Measurements from ENCODE around the gene USF3.
A peak's percentile ranks its signal among the peaks of the same experiment; 100 is the strongest.

Gene USF3

GRCh38 chr3:113698213-113698742 lies 1.8 kb upstream of the USF3 start:
- no peak for DNase-seq (ENCODE audit: low read depth, low spot score)

GRCh38 chr3:113697500-113698090 lies 1.2 kb upstream of the USF3 start:
- no peak for DNase-seq (ENCODE audit: low read depth, low spot score)

DNA sequence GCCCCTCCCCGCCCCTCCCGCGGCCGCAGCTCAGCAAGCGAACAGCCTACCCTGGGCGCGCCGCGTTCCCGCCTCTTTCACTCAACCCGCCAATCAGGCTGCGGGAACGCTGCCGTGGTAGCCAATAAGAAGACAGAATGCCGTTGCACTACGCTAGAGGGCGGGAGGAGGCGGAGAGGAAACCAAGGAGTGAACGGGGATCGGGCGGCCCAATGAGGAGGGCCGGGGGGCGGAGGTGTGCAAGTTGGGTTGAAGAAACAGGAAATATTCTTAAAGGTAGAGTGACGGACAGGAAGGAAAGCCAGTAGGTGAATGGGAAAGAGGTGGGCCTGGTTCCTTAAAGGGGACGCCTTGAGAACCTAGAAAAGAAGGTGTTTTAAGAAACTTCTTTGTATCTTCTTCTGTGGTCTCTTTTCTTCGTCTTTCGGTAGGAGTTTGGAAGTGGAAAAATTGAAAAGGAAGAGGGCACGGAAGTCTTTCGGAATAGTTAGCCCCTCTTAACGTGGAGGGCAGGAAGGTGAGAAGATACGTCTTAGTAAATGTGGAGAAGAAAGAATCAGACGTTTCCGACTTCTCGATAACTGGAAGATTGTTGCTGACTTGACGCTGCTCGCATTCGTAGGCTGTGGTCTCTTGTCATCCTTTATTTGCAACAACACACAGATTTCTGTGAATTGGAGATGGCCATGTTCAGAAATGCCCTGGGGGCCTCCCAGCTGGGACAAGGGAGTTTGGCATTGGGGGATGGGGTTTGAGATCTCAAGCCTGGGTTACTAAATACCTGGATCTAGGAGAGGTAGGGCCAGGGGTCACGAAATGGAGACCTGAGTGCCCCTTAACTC lies 437 bp upstream of the USF3 start:
- DNase-seq (ENCODE audit: low read depth, low spot score) = peak; percentile 99

DNA sequence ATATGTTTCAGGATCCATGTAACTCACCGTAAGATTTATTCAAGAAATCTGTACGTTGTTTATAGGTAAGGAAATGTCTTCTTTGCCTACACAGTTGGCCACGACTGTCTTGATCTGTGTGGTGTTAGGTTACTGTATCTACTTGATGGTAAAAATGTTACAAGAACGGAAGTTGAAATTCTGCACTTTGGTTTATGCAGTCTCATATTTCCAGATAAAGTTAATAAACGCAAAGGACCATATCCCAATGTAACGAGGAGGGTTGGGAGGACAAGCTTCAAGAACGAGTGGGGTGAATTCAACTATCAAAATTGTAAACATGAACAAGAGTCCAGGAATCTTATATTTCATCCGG lies 1.0 kb downstream of the USF3 start:
- DNase-seq (ENCODE audit: low read depth, low spot score) = no peak

DNA sequence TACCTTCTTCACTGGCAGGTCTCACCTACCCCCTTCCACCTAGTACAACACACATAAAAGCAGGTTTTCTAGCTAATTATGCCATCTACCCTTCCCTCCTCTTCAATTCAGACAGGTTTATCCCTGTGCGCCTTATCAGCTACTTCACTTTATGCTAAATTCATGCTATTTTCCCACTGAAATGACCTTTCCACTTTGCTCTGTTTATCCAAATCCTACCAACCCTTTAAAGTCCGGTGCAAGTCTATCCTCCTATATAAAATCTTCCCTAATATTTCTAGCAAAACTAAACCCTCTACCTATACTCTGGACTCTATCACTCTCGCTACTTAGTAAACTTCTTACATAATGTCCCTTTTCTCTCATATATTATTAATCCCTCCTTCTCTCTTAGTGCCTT lies 6.0 kb downstream of the USF3 start:
- no peak for DNase-seq (ENCODE audit: low read depth, low spot score)

- DNase-seq (ENCODE audit: low read depth, low spot score) = no peak
Measured at GRCh38 chr3:113685956-113686721, 10.3 kb downstream of the USF3 start.

DNA sequence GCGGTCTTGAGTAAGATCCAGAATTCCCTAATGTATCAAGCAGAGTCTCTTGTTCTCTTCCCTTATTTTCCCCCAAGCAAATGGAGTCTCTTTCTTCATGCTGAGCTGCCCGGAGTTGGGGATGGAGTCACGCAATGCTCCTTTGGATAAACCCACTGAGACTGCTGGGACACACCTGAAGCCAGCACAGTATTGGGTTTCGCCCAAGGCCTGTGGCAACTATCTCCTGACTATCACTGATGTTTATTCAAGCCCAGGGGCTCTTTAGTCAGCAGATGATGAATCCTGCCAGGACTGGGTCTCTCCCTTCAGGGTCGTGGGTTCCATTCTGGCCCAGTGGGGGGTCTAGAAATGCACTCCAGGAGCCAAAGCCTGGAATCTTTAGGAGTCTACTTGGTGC lies 11.3 kb downstream of the USF3 start:
- DNase-seq (ENCODE audit: low read depth, low spot score) = no peak

DNA sequence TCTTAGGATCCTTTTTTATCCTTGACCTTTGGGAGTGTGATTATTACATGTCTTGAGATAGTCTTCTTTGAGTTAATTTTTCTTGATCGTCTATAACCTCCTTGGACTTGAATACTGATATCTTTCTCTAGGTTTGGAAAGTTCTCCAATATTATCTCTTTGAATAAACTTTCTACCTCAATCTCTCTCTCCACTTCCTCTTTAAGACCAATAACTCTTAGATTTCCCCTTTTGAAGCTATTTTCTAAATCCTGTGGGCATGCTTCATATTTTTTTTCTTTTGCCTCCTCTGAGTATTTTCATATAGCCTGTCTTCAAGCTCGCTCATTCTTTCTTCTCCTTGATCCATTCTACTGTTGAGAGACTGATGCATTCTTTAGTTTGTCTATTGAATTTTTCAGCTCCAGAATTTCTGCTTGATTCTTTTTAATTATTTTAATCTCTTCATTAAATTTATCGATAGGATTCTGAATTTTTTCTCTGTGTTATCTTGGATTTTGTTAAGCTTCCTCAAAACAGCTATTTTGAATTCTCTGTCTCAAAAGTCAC lies 12.1 kb downstream of the USF3 start:
- DNase-seq (ENCODE audit: low read depth, low spot score) = no peak

DNA sequence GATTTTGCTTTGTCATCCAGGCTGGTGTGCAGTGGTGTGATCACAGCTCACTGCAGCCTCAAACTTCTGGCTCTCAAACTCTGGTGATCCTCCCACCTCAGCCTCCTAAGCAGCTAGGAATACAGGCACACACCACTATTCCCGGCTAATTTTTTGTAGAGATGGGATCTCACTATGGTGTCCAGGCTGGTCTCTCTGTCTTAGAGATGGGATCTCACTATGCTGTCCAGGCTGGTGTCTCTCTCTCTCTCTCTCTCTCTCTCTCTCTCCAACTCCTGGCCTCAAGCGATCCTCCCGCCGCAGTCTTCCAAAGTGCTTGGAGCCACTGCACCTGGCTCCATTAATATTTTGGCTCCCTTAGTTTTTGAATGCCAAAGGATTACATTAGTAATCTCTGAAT lies 17.7 kb downstream of the USF3 start:
- DNase-seq (ENCODE audit: low read depth, low spot score) = no peak

DNA sequence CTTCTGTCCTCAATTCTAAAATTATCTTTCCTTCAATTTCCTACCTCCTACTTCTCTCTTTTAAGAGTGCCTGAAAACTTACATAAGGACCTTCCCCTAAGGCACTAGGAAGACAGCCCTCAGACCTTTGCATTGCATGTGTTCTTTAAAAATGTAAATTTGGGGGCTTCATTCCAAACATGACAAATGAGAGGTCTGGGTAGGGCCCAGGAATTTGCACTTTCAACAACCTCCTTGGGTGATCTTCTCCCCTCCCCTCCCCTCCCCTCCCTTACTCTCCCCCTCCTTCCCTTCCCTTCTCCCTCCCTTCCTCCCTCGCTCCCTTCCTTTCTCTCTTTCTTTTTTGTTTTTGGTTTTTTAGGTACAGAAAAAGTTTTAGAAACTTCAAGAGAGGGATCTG lies 18.7 kb downstream of the USF3 start:
- DNase-seq (ENCODE audit: low read depth, low spot score) = no peak

GRCh38 chr3:113676261-113676660 lies 20.2 kb downstream of the USF3 start:
- DNase-seq (ENCODE audit: low read depth, low spot score) = no peak

GRCh38 chr3:113673593-113673992 lies 22.8 kb downstream of the USF3 start:
- DNase-seq (ENCODE audit: low read depth, low spot score) = no peak

DNA sequence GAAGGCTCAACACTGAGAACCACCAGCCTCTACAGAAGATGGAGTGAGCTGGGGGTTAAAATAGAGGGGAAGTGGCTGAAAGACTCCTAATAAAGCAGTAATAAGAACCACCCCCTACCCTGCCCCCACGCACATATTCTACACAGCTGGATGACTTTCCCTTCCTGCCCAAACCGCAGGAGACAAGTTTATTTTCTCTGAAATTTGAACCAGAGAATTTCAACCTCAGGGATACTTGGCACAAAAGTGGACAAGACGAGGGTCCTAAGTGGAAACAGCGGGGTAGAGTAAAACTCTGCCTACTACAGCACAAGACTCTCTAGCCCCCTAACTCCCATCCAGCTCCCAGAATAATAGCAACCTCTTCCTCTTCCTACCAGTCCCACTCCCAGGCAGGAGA lies 28.4 kb downstream of the USF3 start:
- DNase-seq (ENCODE audit: low read depth, low spot score) = peak; percentile 55

- no peak for DNase-seq (ENCODE audit: low read depth, low spot score)
Measured at GRCh38 chr3:113664523-113665094, 31.8 kb downstream of the USF3 start.

DNA sequence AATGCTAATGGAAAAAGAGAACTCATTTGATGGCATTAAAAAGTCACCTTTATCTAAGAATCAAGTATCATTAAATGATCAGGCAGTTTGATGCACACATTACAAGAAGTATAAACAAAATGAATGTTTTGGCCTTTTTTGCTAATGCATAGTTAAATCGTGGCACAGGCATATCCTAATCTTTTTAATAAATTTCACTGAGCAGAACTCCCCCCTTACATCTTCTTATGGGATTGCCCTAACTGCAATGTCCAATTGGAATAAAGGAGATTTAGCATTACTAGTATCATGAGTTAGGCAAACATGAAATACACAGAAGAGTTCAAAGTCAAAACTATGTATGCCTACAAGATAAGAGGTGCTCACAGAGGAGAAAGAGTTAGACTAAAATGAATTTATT lies 32.7 kb downstream of the USF3 start:
- DNase-seq (ENCODE audit: low read depth, low spot score) = no peak

DNA sequence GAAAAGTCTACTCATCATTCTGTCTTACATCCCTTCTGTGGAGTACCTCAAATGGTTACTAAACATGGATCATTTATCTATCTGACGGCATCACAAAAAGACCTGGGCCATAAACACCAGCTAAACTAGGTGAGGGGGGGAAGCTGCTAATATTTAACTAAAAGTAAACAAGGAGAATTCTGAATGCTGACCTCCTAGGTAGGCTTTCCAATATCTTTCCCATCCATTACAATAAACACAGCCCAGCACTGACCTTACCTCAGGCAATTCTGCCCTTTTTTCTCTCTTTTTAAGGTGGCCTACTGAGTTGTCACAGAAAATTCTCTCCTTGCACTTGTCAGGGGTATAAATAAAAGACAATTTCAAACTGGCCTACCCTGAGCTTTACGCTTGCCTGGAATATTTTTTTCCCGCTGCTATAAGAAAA lies 33.1 kb downstream of the USF3 start:
- DNase-seq (ENCODE audit: low read depth, low spot score) = no peak

GRCh38 chr3:113662824-113663223 lies 33.6 kb downstream of the USF3 start:
- DNase-seq (ENCODE audit: low read depth, low spot score) = no peak

GRCh38 chr3:113660896-113661295 lies 35.5 kb downstream of the USF3 start:
- DNase-seq (ENCODE audit: low read depth, low spot score) = no peak

- DNase-seq (ENCODE audit: low read depth, low spot score) = no peak
Measured at GRCh38 chr3:113660458-113660857, 36.0 kb downstream of the USF3 start.

GRCh38 chr3:113659996-113660395 lies 36.4 kb downstream of the USF3 start:
- DNase-seq (ENCODE audit: low read depth, low spot score) = no peak

DNA sequence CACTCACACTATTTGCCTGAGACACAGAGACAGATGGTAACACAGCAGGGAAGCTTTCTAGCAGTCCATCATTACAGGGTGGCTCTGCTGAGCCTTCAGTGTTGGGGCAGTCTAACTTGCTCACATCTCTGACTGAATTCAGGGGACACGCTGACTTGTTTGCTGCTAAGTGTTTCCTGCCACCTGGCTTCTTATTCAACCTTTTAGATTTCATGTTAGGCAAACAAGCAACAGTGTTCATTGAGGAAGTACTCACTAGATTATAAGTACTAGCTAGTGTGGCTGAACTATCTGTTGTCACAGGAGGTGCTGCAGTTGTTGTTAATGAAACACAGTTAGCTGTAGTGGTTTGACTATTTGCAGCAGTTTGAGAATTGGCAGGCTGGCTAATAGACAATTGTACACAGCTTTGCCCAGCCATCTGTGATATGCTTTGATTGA lies 37.3 kb downstream of the USF3 start:
- no peak for DNase-seq (ENCODE audit: low read depth, low spot score)

DNA sequence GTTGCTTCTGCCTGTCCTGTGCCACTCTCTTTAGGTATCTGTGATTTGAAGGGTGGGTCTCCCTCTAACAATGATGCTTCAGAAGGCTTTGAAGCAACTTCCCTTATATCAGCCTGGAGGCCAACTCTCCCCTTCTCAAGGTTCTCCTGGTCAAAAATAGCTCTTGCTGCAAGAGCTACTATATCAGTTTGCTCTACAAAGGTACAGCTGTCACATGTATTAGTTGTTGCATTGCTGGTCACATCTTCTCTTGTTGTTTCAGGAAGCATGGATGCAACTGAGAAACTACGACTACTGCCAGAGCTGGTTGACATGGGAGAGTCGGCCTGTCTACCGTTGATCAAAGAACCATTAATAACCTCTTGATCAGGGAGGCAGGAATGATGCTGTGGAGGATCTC lies 38.3 kb downstream of the USF3 start:
- DNase-seq (ENCODE audit: low read depth, low spot score) = no peak
